Ecto neural progenitor cell (in vitro differentiated cells): Measurements from ENCODE around the gene ERLEC1.
A peak's percentile ranks its signal among the peaks of the same experiment; 100 is the strongest.
"Not testable (repeated sequence)": the region's sequence is repeated elsewhere in the genome, so short reads cannot be mapped to it uniquely, and the experiment has no call there.

Experiments used
- DNase-seq: peaks from one replicate; pipeline ENCODE4 v3.0.0-alpha.2; 2018; ENCODE audit warnings: low spot score

ERLEC1 gene

DNA sequence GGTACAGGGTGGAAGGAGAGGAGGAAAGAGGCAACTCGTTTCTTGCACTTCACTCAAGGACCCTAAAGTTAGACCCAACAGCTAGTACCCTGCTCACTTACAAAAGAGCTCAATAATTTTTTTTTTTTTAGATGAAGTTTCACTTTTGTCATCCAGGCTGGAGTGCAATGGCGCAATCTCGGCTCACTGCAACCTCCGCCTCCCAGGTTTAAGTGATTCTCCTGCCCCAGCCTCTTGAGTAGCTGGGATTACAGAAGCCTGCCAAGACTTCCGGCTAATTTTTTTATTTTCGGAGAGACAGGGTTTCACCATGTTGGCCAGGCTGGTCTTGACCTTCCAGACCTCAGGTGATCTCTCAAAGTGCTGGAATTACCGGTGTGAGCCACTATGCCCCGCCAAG lies 4.2 kb upstream of the ERLEC1 start:
- no peak for DNase-seq

DNA sequence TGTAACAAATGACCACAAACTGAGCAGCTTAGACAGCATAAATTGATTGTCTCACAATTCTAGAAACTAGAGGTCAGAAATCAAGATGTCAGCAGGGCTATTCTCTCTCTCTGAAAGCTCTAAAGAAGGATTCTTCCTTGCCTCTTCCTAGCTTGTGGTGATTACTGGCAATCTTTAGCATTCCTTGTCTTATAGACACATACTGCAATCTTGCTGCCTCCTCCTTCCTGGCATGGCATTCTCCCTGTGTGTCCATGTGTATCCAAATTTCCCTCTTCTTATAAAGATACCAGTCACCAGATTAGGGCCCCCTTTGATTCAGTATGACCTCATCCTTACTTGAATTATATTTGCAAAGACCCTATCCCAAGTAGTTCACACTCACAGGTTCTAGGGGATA lies 2.4 kb upstream of the ERLEC1 start:
- DNase-seq: no peak

DNA sequence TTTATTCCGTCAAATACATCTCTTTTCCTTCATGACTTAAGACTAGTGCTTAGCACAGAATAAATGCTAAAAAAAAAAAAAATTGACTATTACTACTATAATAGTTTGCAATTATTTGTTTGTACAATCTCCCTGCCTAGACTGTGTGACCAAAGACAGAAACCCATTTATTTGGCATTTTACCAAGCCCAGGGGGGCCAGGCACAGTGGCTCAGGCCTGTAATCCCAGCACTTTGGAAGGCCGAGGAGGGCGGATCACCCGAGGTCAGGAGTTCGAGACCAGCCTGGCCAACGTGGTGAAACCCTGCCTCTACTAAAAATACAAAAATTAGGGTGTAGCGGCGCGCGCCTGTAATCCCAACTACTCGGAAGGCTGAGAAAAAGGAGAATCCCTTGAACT lies 1.5 kb upstream of the ERLEC1 start:
- no peak for DNase-seq

DNA sequence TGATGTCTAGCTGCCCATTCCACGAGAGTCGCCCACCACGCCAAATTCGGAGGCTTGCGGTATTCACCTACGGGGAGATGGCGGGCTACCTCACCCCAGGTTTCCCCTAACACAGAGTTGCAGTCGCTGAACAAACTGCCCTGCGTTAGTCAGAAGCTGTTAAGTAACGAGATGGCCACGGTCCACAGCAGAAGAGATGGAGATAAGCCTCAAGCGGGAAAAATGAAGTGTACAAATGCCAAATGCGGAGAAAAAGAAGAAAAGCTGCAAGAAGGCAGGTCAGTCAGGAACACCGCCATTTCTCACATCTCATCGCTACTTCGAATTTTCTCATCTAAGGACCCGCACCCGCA lies 516 bp upstream of the ERLEC1 start:
- peak; percentile 60 for DNase-seq

DNA sequence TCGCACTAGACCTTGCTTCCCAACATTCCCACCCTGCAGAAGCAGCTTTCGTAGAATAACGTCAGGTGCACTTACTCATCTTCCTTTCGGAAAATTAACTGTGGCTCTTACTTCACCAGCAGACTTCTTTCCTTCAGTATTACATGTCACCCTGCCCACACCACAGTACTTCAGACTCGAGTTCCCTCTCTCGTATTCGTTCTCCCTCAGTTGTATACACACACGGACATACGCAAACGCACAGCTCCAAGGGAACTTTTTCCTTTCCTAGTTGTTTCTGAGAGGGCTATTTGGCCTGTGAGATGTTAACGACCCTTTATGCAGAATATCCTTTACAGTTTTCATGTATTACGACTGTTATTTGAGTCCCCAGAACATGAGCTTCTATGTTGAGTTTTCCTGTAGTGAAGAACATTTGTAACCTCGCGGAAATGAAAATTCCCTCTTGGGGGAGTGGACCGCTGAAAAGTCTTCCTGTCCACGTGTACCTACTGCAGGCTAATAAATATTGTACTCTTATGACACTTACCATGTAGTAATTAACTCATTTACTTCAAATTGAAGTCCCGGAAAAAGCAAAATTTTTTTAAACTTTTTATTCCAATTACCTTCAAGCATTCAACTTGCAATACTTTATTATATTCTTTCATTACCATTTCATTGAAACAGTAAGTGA lies 908 bp downstream of the ERLEC1 start:
- no peak for DNase-seq

DNA sequence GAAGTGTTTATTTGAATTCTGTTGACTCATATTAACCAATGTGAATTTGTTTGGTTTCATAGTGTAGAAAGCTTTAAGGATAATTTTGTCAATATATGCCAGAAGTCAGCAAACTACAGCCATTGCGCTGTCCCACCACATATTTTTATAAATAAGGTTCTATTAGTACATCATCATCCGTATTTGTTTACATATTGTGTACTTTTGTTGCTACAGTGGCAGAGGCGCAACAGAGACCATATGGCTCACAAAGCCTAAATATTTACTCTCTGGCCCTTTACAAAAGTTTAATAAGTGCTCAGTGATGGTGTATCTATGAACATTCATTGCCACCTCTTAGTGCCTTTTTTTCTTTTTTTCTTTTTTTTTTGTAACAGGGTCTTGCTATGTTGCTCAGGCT lies 6.4 kb downstream of the ERLEC1 start:
- no peak for DNase-seq

DNA sequence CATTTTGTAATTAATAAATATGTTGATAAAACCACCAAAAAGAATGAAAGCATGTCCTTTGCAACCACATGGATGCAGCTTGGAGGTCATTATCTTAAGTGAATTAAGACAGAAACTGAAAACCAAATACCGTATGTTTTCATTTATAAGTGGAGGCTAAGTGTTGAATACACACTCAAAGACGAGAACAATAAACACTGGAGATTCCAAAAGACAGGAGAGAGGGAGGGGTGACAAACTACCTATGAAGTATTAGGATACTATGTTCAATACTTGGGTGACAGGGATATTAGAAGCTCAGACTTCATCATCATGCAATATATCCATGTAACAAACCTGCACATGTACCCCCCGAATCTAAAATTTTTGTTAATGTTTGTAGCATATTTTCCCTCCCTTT lies 7.0 kb downstream of the ERLEC1 start:
- no peak for DNase-seq

DNA sequence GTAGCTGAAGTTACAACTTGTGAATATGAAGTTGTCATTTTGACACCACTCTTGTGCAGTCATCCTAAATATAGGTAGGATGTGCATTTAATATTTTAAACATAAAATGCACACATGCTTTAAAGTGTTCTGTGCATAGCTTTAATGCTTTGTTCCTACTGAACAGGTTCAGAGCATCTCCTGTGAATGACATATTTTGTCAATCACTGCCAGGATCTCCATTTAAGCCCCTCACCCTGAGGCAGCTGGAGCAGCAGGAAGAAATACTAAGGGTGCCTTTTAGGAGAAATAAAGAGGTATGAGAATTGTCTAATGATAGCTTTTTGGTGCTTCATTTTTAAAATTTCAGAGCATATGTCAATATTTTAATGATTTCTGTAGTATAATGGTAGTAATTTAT lies 14.7 kb downstream of the ERLEC1 start:
- DNase-seq: no peak

DNA sequence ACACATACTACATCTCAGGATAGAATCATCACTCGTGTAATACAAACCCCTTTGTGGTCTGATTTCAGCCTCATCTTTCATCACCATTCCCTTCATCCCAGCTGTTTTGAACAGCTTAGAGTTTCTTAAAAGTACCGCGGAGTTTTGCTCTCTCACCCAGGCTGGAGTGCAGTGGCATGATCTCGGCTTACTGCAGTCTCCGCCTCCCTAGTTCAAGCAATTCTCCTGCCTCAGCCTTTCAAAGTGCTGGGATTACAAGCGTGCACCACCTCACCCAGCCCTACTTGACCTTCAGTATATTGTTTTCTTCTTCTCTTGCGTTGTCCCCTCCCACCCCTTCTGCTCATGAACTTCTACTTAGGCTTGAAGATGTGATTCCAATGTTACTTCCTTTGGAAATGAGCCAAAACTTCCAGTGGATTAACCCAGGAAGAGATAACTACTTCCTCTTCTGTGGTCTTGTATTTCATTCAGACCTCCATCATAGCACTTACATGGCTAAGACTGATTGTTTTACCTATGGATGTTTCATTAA lies 15.8 kb downstream of the ERLEC1 start:
- DNase-seq: no peak

DNA sequence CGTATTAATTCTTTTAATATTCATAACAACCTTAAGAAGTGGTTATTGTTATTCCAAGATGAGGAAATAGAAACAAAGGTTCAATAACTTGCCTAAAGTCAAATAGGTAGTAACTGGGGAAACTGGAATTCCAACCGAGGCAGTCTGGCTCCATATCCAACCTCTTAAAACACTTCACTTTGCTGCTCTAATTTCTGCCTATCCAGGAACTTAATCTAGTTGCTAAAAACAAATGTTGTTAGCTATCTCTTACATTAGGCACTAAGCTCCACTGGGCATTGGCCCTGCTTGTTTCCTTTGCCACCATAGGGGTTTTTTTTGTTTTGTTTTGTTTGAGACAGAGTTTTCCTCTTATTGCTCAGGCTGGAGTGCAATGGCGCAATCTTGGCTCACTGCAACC lies 24.8 kb downstream of the ERLEC1 start:
- no peak for DNase-seq

DNA sequence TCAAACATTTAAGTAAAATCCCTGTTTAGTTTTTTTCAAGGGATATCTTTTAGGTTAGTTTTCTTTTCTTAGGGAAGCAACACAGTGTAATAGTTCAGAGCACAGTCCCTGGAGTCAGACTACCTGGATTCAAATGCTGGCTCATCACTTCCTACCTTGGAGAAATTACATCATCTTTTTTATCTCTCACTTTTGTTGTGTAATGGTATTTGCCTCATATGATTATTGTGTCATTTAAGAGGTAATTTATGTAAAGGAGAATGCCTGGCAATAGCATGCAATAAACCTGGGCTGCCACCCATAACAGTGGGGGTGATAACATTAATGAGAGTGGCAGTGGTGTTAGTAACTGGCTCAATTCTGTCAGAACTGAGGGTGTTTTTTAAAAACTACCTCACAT lies 26.3 kb downstream of the ERLEC1 start:
- DNase-seq: no peak

DNA sequence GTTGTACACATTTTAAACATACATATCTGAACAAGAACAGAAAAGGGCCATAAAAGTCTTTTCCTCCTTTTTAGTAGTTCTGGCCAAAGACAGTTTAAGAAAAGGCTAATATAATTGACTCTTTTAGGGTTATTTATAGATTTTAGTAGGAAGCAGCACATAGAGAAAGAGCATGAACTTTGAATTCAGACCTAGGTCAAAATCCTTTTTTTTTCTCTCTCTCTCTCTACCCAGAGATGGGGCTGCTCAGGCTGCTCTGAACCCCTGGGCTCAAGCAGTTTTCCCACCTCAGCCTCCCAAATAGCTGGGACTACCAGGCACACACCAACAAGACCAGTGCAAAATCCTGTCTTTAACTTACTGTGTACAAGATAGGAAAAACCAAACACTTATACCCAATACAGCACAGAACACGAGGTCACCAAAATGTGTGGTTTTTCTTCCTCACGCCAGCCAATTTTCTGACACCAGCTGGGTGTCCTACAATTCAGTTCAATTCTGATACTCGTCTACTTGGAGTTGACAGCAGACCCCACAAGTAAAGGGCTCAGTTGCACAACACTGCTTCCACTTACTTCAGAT lies 32.1 kb downstream of the ERLEC1 start:
- no peak for DNase-seq

DNA sequence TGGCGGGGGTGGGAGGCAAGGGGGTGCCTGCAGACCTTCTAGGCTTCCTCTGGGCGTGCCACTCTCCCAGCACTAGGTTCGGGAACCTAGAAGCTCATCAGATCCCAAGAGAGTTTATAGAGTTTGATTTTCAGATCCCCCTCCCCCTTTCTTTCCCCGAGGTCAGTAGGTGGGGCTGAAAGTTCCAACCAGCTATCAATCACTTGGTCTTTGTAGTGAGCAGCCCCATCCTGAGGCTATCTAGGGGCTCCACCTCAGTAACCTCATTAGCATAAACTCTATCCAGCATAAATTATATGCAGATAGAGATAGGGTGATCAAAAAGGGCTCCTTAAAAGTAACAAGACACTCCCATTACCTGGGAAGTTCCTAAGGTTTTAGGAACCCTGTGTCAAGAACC lies 32.8 kb downstream of the ERLEC1 start:
- no peak for DNase-seq

DNA sequence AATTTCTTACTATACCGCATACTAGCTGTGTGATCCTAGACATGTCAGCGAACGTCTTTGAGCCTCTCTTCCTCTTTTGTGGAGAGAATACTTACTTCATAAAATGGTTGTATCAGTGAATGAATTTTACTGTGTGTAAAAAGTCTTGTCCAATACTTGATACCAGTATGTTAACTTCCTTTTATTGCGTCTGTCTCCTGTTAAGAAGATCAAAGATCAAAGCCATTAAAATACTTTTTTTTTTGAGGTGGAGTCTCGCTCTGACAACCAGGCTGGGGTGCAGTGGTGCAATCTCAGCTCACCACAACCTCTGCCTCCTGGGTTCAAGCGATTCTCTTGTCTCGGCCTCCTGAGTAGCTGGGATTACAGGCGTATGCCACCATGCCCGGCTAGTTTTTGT lies 33.2 kb downstream of the ERLEC1 start:
- DNase-seq: no peak

DNA sequence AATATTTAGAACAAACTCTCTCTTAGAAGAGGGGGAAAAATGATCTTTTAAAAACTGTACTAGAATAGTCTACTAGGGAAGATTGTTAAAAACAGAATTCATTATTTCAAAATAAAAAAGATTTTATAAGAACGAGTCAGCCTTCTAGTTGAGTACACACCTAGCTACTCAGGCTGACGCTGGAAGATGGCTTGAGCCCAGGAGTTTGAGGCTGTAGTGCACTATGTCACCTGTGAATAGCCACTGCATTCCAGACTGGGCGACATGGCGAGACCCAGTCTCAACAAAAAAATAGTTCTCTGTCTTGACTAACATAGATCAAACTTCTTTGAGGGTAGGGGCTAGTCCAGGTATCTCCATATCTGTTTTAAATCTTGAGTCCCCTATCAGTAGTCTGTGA lies 33.9 kb downstream of the ERLEC1 start:
- no peak for DNase-seq

DNA sequence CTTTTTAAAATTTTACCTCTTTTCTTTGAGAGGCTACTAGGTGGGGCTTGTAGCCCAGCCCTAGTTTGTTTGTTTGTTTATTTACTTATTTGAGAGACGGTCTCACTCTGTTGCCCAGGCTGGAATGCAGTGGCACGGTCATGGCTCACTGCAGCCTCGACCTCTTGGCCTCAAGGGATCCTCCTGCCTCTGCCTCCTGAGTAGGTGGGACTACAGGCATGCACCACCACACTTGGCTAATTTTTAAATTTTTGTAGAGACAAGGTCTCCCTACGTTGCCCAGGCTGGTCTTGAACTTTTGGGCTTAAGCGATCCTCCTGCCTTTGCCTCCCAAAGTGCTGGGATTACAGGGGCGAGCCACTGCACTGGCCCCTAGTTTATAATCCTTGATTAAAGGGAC lies 35.0 kb downstream of the ERLEC1 start:
- DNase-seq: no peak

DNA sequence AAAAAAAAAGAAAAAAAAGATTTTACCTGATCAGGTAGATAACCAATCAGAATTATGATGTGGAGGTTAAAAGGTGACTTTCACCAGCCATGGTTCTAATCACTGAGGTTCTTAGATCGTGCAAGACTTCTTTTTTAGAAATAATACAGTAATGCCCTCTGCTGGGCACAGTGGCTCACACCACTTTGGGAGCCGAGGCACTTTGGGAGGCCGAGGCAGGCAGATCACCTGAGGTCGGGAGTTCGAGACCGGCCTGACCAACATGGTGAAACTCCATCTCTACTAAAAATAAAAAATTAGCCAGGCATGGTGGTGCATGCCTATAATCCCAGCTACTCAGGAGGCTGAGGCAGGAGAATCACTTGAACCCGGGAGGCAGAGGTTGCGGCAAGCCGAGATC lies 36.8 kb downstream of the ERLEC1 start:
- DNase-seq: not testable (repeated sequence)

DNA sequence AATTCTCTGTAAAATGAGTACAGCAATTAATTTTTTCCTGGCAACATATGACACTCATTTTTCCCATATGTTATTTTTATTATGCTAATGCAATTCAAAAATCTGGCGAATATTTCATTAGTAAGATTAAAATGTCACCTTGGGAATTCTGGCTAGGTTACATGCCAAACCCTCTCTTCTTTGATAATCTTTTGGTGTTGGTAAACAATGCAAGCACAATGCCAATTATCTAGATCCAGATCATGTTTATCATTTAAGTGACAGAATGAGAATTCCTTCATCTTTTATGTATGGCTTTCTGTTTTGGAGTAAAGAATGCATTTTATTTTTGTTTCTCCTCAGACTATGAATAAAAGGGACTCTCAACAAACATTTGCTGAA lies 39.2 kb downstream of the ERLEC1 start:
- no peak for DNase-seq

DNA sequence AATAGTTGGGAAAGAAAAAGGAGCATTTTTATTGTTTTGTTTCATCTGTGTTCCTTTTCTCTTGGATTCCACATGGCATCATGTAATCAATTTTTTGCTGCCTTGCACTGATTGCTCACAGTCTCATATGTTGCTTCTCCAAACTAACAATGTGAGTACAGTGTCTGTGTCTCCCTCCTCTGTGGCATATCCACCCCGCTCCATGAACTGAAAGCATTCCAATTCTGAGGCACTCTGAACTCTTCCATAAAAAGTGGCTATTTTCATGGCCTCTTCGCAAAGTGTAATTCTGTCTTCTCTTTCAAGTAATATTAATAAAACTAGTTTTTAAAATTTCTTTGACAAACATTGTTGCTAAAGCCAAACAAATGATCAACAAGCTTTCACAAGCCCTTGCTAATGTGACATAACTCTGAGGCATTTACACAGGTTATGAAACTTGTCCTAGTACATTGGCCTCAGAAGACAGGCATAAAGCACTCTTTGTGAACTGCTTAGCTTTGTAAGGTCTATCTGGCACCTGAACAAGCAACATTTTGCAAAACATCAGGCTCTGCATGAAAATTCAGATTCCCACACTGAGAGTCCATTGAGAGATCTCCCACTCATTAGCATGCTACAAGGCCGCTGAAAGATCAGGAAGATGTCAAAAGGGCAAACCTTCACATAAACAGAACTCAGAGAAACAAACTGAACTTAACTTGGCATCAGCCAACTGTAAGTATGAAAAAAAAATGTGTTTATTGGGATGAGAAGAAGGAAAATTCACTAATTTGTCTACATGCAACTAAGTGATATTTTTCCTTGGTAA lies 39.9 kb downstream of the ERLEC1 start:
- no peak for DNase-seq

DNA sequence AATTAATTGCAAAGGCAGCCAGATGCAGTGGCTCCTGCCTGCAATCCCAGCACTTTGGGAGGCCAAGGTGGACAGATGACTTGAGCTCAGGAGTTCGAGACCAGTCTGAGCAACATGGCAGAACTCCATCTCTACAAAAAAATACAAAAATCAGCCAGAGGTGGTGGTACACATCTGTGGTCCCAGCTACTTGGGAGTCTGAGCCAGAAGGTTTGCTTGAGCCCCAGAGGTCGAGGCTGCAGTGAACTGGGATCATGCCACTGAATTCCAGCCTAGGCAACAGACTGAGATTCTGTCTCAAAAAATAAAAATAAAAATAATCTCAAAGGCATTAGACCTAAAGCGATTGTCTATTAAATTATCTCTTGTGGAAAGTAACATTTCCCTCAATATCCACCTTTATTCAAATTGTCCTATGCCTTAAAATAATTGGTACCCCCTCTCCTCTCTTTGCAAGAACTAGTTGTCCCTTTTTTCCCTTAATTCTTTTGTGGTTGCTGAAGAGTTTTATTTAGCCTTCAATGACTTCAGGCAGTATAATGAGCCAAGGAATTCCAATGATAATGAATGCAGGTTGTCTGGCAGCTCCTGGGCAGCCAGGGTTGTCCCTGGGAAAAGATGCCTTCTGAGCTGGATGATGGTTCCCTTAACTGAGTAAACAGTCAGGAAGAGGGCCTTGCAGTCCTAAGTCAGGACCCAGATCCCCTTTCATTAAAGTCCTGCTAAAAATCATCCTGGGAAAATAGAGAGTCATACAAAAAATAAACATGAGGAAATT lies 40.7 kb downstream of the ERLEC1 start:
- no peak for DNase-seq

DNA sequence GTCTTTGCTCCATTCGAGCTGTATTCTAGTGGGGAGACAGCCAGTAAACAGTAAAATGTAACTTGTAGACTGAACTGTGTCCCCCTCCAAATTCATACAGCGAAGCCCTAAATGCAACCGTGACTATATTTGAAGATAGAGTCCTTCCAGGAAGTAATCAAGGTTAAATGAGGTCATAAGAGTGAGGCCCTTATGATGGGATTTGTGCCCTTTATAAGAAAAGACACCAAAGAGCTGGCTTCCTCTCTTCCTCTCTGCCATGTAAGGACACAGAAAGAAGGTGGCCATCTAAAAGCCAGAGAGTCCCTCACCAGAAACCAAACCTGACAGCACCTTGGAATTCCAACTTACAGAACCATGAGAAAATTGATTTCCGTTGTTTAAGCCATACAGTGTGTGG lies 41.5 kb downstream of the ERLEC1 start:
- no peak for DNase-seq

DNA sequence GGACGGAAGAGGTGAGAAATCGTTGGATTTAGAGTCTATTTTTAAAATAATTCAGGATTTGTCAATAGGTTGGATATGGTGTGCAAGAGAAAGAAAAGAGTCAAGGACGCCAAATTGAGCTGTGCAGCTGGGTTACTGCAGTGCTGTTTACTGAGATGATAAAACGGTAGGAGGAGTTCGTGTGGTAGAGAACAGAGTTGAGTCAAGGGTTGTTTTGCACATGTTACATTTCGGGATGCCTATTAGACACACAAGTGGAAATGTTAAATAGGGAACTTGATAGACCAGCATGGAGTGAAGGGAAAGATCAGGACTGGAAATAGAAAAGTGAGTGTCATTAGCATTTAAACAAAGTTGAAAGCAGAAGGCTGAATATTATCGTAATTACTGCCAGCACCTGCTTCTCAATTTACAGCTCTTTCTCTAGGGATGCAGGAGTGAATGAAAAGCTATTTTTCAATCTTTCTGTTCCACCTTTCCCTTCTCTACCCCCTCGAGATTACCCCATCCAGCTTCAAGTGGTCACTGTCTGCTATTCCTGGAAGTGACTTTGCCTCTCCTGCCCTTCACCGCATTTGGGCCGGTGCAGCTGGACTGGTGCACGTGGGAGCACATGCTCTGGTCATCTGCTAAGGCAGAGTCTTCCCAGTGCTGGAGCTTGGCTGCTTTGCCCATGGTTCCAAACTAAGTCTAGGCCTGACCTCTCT lies 42.6 kb downstream of the ERLEC1 start:
- no peak for DNase-seq
